MCF 10A (cell line): ENCODE results near the gene ARHGAP25. TPM values are rescaled to one million over a fixed set of nuclear protein-coding genes. Genes with fewer than 3 reads are reported as not detected.
A peak's percentile ranks its signal among the peaks of the same experiment; 100 is the strongest.

Experiments
- BruUV-seq: library from RNA; stranded (reverse); fragments of 400-500 nt; replicated peaks from 2 replicates; lab custom pipeline; 2021; lab: Mats Ljungman, UMichigan
- CTCF ChIA-PET: fragments of 300-600 bp; sonication (Branson Sonifier 250); formaldehyde crosslinking; extraction: SDS; loops from one replicate; lab custom pipeline; 2021; ENCODE audit warnings: antibody characterized with exemption, inconsistent platforms; lab: Yijun Ruan, JAX
- POLR2A ChIA-PET: fragments of 300-600, 350-650 bp; sonication (Branson Sonifier 250); formaldehyde crosslinking; extraction: SDS; loops from one replicate; lab custom pipeline; 2020; ENCODE audit warnings: antibody characterized with exemption, inconsistent platforms; lab: Yijun Ruan, JAX
- DNase-seq: peaks from one replicate; pipeline ENCODE4 v3.0.0-alpha.2; 2018; ENCODE audit not compliant: unreplicated experiment
- H3K27ac Mint-ChIP-seq: one replicate; pipeline ENCODE4 v1.8.0; 2022; ENCODE audit warnings: mild to moderate bottlenecking, low read depth, mixed read lengths; ENCODE audit not compliant: unreplicated experiment
- H3K27me3 Mint-ChIP-seq: one replicate; pipeline ENCODE4 v1.8.0; 2022; ENCODE audit warnings: mixed read lengths; ENCODE audit not compliant: insufficient read depth, unreplicated experiment
- H3K36me3 Mint-ChIP-seq: one replicate; pipeline ENCODE4 v1.8.0; 2022; ENCODE audit warnings: mild to moderate bottlenecking, moderate library complexity, mixed read lengths; ENCODE audit not compliant: insufficient read depth, unreplicated experiment
- H3K4me1 Mint-ChIP-seq: one replicate; pipeline ENCODE4 v1.8.0; 2022; ENCODE audit warnings: mixed read lengths; ENCODE audit not compliant: insufficient read depth, unreplicated experiment
- H3K4me3 Mint-ChIP-seq: one replicate; pipeline ENCODE4 v1.8.0; 2022; ENCODE audit warnings: mild to moderate bottlenecking, moderate library complexity, mixed read lengths; ENCODE audit not compliant: unreplicated experiment
- H3K9me3 Mint-ChIP-seq: one replicate; pipeline ENCODE4 v1.8.0; 2022; ENCODE audit warnings: mixed read lengths; ENCODE audit not compliant: unreplicated experiment
- CTCF ChIP-seq: fragments of 200-600 bp; IDR thresholded peaks from one replicate; pipeline ENCODE4 v1.8.0; 2022; ENCODE audit warnings: antibody characterized with exemption, mild to moderate bottlenecking; ENCODE audit not compliant: unreplicated experiment
- intact Hi-C: fragments of 100-400 bp; cut with micrococcal nuclease; formaldehyde crosslinking; loops from 2 replicates; pipeline ENCODE4 v1.14.1; 2022
- total RNA-seq: library from RNA; stranded (reverse); gene quantifications from 2 replicates; pipeline ENCODE4 v1.2.3, GENCODE V29; 2022

Gene ARHGAP25
- total RNA-seq, 1 experiment from 2014 or later: 0.93 TPM

- no peaks in the 10 kb centered on the region for H3K27me3 Mint-ChIP-seq
- BruUV-seq: no TSS peak
Observed at GRCh38 chr2:68749345-68749744, 14.7 kb downstream of the ARHGAP25 start.

GRCh38 chr2:68750592-68751396, 16.2 kb downstream of the ARHGAP25 start:
- Mint-ChIP-seq H3K9me3 (no peaks in the 10 kb centered on the region), H3K27ac (no peak overlapping the region), H3K4me3 (no peak overlapping the region), H3K4me1 (peaks cover 17% of the 10 kb centered on the region), H3K27me3 (no peaks in the 10 kb centered on the region), H3K36me3 (no peaks in the 10 kb centered on the region)
- intact Hi-C loops: loop anchor here (1.0 to 10.0 kb wide), 5 partner anchors 43 to 286 kb away; partner anchors contain the start of genes APLF and FBXO48
- ChIA-PET POLR2A (interaction anchor here (0.6 to 1.8 kb wide), 10 partner anchors 9 to 285 kb away, joined by 3 to 16 read pairs (median 4); partner anchors contain the start of genes APLF and FBXO48), CTCF (interaction anchor here (0.6 to 9.0 kb wide), 44 partner anchors 10 to 319 kb away, joined by 3 to 110 read pairs (median 5); no protein-coding TSS in a partner anchor)
- DNase-seq: no peak
- TF ChIP-seq CTCF: no peak
- BruUV-seq: no TSS peak

More at GRCh38 chr2:68749345-68749744, 14.7 kb downstream of the ARHGAP25 start:
- peaks cover 12% of the 10 kb centered on the region for H3K4me1 Mint-ChIP-seq
- no peaks in the 10 kb centered on the region for H3K36me3 Mint-ChIP-seq
- no peaks in the 10 kb centered on the region for H3K9me3 Mint-ChIP-seq
- ChIA-PET CTCF (interaction anchor here (0.5 to 9.0 kb wide), 11 partner anchors 10 to 263 kb away, joined by 3 to 110 read pairs (median 5); no protein-coding TSS in a partner anchor), POLR2A (no interaction called here)
- DNase-seq: no peak
- no peak for TF ChIP-seq CTCF
- intact Hi-C loops: no loop called here
- H3K4me3 Mint-ChIP-seq: no peak overlapping the region
- no peak overlapping the region for H3K27ac Mint-ChIP-seq

- intact Hi-C loops: loop anchor here (1.0 to 10.0 kb wide), 5 partner anchors 44 to 287 kb away; partner anchors contain the start of genes APLF and FBXO48
- Mint-ChIP-seq H3K27me3 (no peaks in the 10 kb centered on the region), H3K4me1 (peaks cover 17% of the 10 kb centered on the region), H3K4me3 (no peak overlapping the region), H3K27ac (peak overlapping the region; percentile 28), H3K9me3 (peaks cover 2% of the 10 kb centered on the region), H3K36me3 (no peaks in the 10 kb centered on the region)
- ChIA-PET CTCF (interaction anchor here (0.6 to 9.0 kb wide), 61 partner anchors 11 to 697 kb away, joined by 3 to 110 read pairs (median 4); no protein-coding TSS in a partner anchor), POLR2A (interaction anchor here (0.6 to 1.8 kb wide), 13 partner anchors 8 to 286 kb away, joined by 3 to 16 read pairs (median 3); partner anchors contain the start of genes APLF and FBXO48)
- no TSS peak for BruUV-seq
- DNase-seq: peak; percentile 90
- TF ChIP-seq CTCF: peak; percentile 91
Observed at GRCh38 chr2:68751397-68752339, 17.1 kb downstream of the ARHGAP25 start.
